Osteoblast (primary cell): ENCODE measurements around the gene NDUFAF8. TPM values are rescaled to one million over a fixed set of nuclear protein-coding genes. Genes with fewer than 3 reads are reported as not detected.

ENCODE experiments used
- DNase-seq: peaks from one replicate; pipeline ENCODE4 v3.0.0; 2011; ENCODE audit warnings: low spot score, mixed read lengths; ENCODE audit not compliant: insufficient read length; ENCODE audit errors: missing footprints
- H2AFZ ChIP-seq: 2 replicates; pipeline ENCODE4 v1.6.0; 2011; ENCODE audit warnings: mild to moderate bottlenecking, low read length
- H3K27ac ChIP-seq: 2 replicates; pipeline ENCODE4 v1.5.1; 2011; ENCODE audit warnings: mild to moderate bottlenecking, low read depth, low read length, moderate library complexity
- H3K27me3 ChIP-seq: 2 replicates; pipeline ENCODE4 v1.6.0; 2012; ENCODE audit warnings: mild to moderate bottlenecking, control low read depth, inconsistent platforms, low read length, moderate library complexity; ENCODE audit not compliant: insufficient read depth
- H3K36me3 ChIP-seq: 2 replicates; pipeline ENCODE4 v1.5.1; 2011; ENCODE audit warnings: mild to moderate bottlenecking, low read length, control low read depth, moderate library complexity; ENCODE audit not compliant: insufficient read depth
- H3K4me1 ChIP-seq: 2 replicates; pipeline ENCODE4 v1.5.1; 2011; ENCODE audit warnings: mild to moderate bottlenecking, low read length, control low read depth, moderate library complexity; ENCODE audit not compliant: insufficient read depth
- H3K4me2 ChIP-seq: 2 replicates; pipeline ENCODE4 v1.6.0; 2011; ENCODE audit warnings: mild to moderate bottlenecking, low read length; ENCODE audit not compliant: insufficient read depth
- H3K4me3 ChIP-seq: fragments of 200-600 bp; sonication (generic); 3 replicates; pipeline ENCODE4 v1.5.1; 2012; ENCODE audit warnings: mild to moderate bottlenecking, low read length, inconsistent platforms; ENCODE audit not compliant: insufficient read depth
- H3K79me2 ChIP-seq: 2 replicates; pipeline ENCODE4 v1.6.0; 2012; ENCODE audit warnings: mild to moderate bottlenecking, low read length, control low read depth, inconsistent platforms; ENCODE audit not compliant: insufficient read depth
- H3K9me3 ChIP-seq: 2 replicates; pipeline ENCODE4 v1.5.1; 2011; ENCODE audit warnings: low read depth, low read length, control low read depth
- H4K20me1 ChIP-seq: 2 replicates; pipeline ENCODE4 v1.6.0; 2012; ENCODE audit warnings: mild to moderate bottlenecking, low read length, control low read depth; ENCODE audit not compliant: insufficient read depth
- CTCF ChIP-seq: IDR thresholded peaks from 2 replicates; pipeline ENCODE4 v1.5.1; 2011; ENCODE audit warnings: mild to moderate bottlenecking, low read depth, low read length, moderate library complexity; ENCODE audit errors: extremely low read depth
- total RNA-seq: library from RNA; depleted of rRNA; stranded (reverse); fragments of >200 nt; gene quantifications from 2 replicates; pipeline ENCODE4 v1.2.3, GENCODE V29; 2012

Gene NDUFAF8
- total RNA-seq, 1 donor, result 19.9 TPM

GRCh38 chr17:81221371-81221841, 17.7 kb upstream of the NDUFAF8 start:
- TF ChIP-seq CTCF, result no peak
- H3K27ac ChIP-seq, result no peak overlapping the region
- peaks cover 11% of the 10 kb centered on the region for H3K79me2 ChIP-seq
- peaks cover 3% of the 10 kb centered on the region for H4K20me1 ChIP-seq
- peak overlapping the region; percentile 88 for H3K4me2 ChIP-seq
- peak; percentile 65 for DNase-seq
- H3K4me1 ChIP-seq, result peaks cover 9% of the 10 kb centered on the region
- no peaks in the 10 kb centered on the region for H3K36me3 ChIP-seq
- peak overlapping the region; percentile 87 for H3K4me3 ChIP-seq
- no peaks in the 10 kb centered on the region for H3K9me3 ChIP-seq
- H3K27me3 ChIP-seq, result no peaks in the 10 kb centered on the region
- no peak overlapping the region for H2AFZ ChIP-seq

GRCh38 chr17:81221842-81222619, 17.1 kb upstream of the NDUFAF8 start:
- Histone ChIP-seq H3K27me3 (no peaks in the 10 kb centered on the region), H3K4me3 (peak overlapping the region; percentile 87), H4K20me1 (peaks cover 3% of the 10 kb centered on the region), H3K79me2 (peaks cover 11% of the 10 kb centered on the region), H3K36me3 (no peaks in the 10 kb centered on the region), H3K27ac (no peak overlapping the region), H3K9me3 (no peaks in the 10 kb centered on the region), H3K4me1 (peaks cover 9% of the 10 kb centered on the region), H2AFZ (peak overlapping the region; percentile 78), H3K4me2 (peak overlapping the region; percentile 88)
- TF ChIP-seq CTCF, result no peak
- DNase-seq, result peak; percentile 93

GRCh38 chr17:81222620-81222905, 16.6 kb upstream of the NDUFAF8 start:
- Histone ChIP-seq H3K27ac (no peak overlapping the region), H2AFZ (peak overlapping the region; percentile 78), H3K27me3 (no peaks in the 10 kb centered on the region), H3K9me3 (no peaks in the 10 kb centered on the region), H3K4me2 (peak overlapping the region; percentile 88), H4K20me1 (peaks cover 3% of the 10 kb centered on the region), H3K79me2 (peaks cover 11% of the 10 kb centered on the region), H3K36me3 (no peaks in the 10 kb centered on the region), H3K4me3 (peak overlapping the region; percentile 87), H3K4me1 (peaks cover 9% of the 10 kb centered on the region)
- DNase-seq, result no peak
- no peak for TF ChIP-seq CTCF

- Histone ChIP-seq H3K27ac (peak within 1 kb of the TSS; percentile 23), H3K9me3 (no peaks in the 10 kb centered on the region), H3K4me2 (peak within 1 kb of the TSS; percentile 90), H4K20me1 (peaks cover 3% of the 10 kb centered on the region), H3K4me1 (peaks cover 9% of the 10 kb centered on the region), H3K36me3 (no peaks in the 10 kb centered on the region), H3K79me2 (peaks cover 11% of the 10 kb centered on the region), H3K4me3 (peak within 1 kb of the TSS; percentile 87), H2AFZ (peak within 1 kb of the TSS; percentile 94), H3K27me3 (no peaks in the 10 kb centered on the region)
- no peak for TF ChIP-seq CTCF
- DNase-seq, result peak; percentile 100
Measured at GRCh38 chr17:81222906-81223761, 16.0 kb upstream of the NDUFAF8 start, which contains the start of gene CEP131. Gene CEP131 (minus strand): TSS chr17:81222965. CDS start chr17:81220056, 2,909 bp downstream.
